ENCODE data around the gene POP4.

- no peak for TF ChIP-seq CTCF (IDR thresholded peaks at IDR 0.05)
- TF ChIP-seq POLR2AphosphoS5 (IDR thresholded peaks at IDR 0.05) = no peak
- no peak for TF ChIP-seq POLR2A (IDR thresholded peaks at IDR 0.05)
Observed at GRCh38 chr19:29641597-29641996, 35.5 kb downstream of the POP4 start.

Measured in stomach (tissue), 4 donors.